ENCODE results near the gene HMGB3.

- no peak for TF ChIP-seq POLR2A (IDR thresholded peaks at IDR 0.05; ENCODE audit: low read length)
- TF ChIP-seq GATA1 (IDR thresholded peaks at IDR 0.05; ENCODE audit: low read depth, low read length): no peak
These were observed 30.1 kb downstream of the HMGB3 start for GRCh38 chrX:151013164-151013743.
